Vagina (tissue), 2 donors: ENCODE measurements around the gene FGFRL1. TPM values are rescaled to one million over a fixed set of nuclear protein-coding genes. Genes with fewer than 3 reads are reported as not detected.

Experiments
- DNase-seq, 2 donors: peaks; one replicate each; pipeline ENCODE4 v3.0.0-alpha.2; 2017; ENCODE audit errors: extremely low spot score in 2 of 2
- H3K27ac ChIP-seq: fragments of 200-600 bp; sonication (generic); one replicate; pipeline ENCODE4 v1.5.1; 2019
- H3K27me3 ChIP-seq: fragments of 200-600 bp; sonication (generic); one replicate; pipeline ENCODE4 v1.5.1; 2019
- H3K36me3 ChIP-seq, 2 donors: fragments of 200-600 bp; sonication (generic); one replicate each; pipeline ENCODE4 v1.5.1; 2017 to 2019
- H3K4me1 ChIP-seq: fragments of 200-600 bp; sonication (generic); one replicate; pipeline ENCODE4 v1.5.1; 2019
- H3K4me3 ChIP-seq, 2 donors: fragments of 200-600 bp; sonication (generic); 1 replicate in 1 of 2; 2 replicates in 1 of 2; pipeline ENCODE4 v1.5.1; 2016 to 2019
- H3K9me3 ChIP-seq: fragments of 200-600 bp; sonication (generic); one replicate; pipeline ENCODE4 v1.5.1; 2019
- CTCF ChIP-seq, 3 experiments: fragments of 450-650 bp in 2 of 3; fragments of 200-600 bp in 1 of 3; sonication (generic) in 1 of 3; IDR thresholded peaks; one replicate each; pipeline ENCODE4 v1.5.1; 2017 to 2019; ENCODE audit warnings: antibody characterized with exemption in 3 of 3, mild to moderate bottlenecking in 2 of 3, moderate library complexity in 2 of 3
- POLR2A ChIP-seq, 2 donors: fragments of 450-650 bp; IDR thresholded peaks; one replicate each; pipeline ENCODE4 v1.6.1; 2017; ENCODE audit warnings: antibody characterized with exemption in 2 of 2, mild to moderate bottlenecking in 2 of 2, moderate library complexity in 2 of 2
- POLR2AphosphoS5 ChIP-seq, 2 donors: sonication (generic); formaldehyde crosslinking; IDR thresholded peaks; one replicate each; pipeline ENCODE4 v1.9.0; 2017; ENCODE audit warnings: antibody characterized with exemption in 2 of 2, mild to moderate bottlenecking in 2 of 2, low read depth in 1 of 2; ENCODE audit not compliant: insufficient read depth in 1 of 2
- intact Hi-C: fragments of 100-400 bp; cut with DNase I; formaldehyde crosslinking; loops from one replicate; pipeline ENCODE4 v1.15.1; 2023
- total RNA-seq: library from RNA; depleted of rRNA; stranded (reverse); fragments of >200 nt; gene quantifications from one replicate; pipeline ENCODE4 v1.2.3, GENCODE V29; 2016

FGFRL1 gene
- total RNA-seq, 1 donor from 2014 or later = 20.9 TPM

GRCh38 chr4:993111-994029 is 18.1 kb upstream of the FGFRL1 start, which contains the start of gene SLC26A1:
Gene SLC26A1, minus strand, starts transcription at chr4:993404. Its CDS starts 1,701 bp downstream, at chr4:991703.
- Histone ChIP-seq H3K9me3 (no peaks in the 10 kb centered on the region), H3K4me1 (peaks cover 15% of the 10 kb centered on the region), H3K27me3 (no peaks in the 10 kb centered on the region), H3K36me3 (no peaks in the 10 kb centered on the region), H3K4me3 (no peak within 1 kb of the TSS), H3K27ac (no peak within 1 kb of the TSS)
- intact Hi-C loops = no loop called here
- no peak for TF ChIP-seq CTCF (IDR thresholded peaks at IDR 0.05)
- no peak for TF ChIP-seq POLR2AphosphoS5 (IDR thresholded peaks at IDR 0.05; ENCODE audit: insufficient read depth in 1 of 2, low read depth in 1 of 2)
- no peak for TF ChIP-seq POLR2A (IDR thresholded peaks at IDR 0.05)
- no peak for DNase-seq

- Histone ChIP-seq H3K27ac (no peak overlapping the region), H3K9me3 (no peaks in the 10 kb centered on the region), H3K27me3 (no peaks in the 10 kb centered on the region), H3K36me3 (no peaks in the 10 kb centered on the region), H3K4me1 (peaks cover 16% of the 10 kb centered on the region), H3K4me3 (no peak overlapping the region)
- intact Hi-C loops = no loop called here
- DNase-seq = no peak
- TF ChIP-seq POLR2AphosphoS5 (IDR thresholded peaks at IDR 0.05; ENCODE audit: insufficient read depth in 1 of 2, low read depth in 1 of 2) = no peak
- no peak for TF ChIP-seq POLR2A (IDR thresholded peaks at IDR 0.05)
- TF ChIP-seq CTCF (IDR thresholded peaks at IDR 0.05) = no peak
These were observed 16.0 kb upstream of the FGFRL1 start for GRCh38 chr4:995311-996026.

- no peak overlapping the region for H3K4me3 ChIP-seq
- no peaks in the 10 kb centered on the region for H3K9me3 ChIP-seq
- H3K27me3 ChIP-seq = no peaks in the 10 kb centered on the region
- H3K27ac ChIP-seq = no peak overlapping the region
- H3K4me1 ChIP-seq = peaks cover 16% of the 10 kb centered on the region
- no peak for DNase-seq
- H3K36me3 ChIP-seq = no peaks in the 10 kb centered on the region
- no peak for TF ChIP-seq CTCF (IDR thresholded peaks at IDR 0.05)
- no peak for TF ChIP-seq POLR2A (IDR thresholded peaks at IDR 0.05)
- no peak for TF ChIP-seq POLR2AphosphoS5 (IDR thresholded peaks at IDR 0.05; ENCODE audit: insufficient read depth in 1 of 2, low read depth in 1 of 2)
- intact Hi-C loops = no loop called here
These were observed 15.1 kb upstream of the FGFRL1 start for GRCh38 chr4:996030-996996.

GRCh38 chr4:996997-997374 is 14.4 kb upstream of the FGFRL1 start:
- Histone ChIP-seq H3K4me3 (peak overlapping the region; percentile 23 to 44), H3K27ac (no peak overlapping the region), H3K36me3 (no peaks in the 10 kb centered on the region), H3K9me3 (no peaks in the 10 kb centered on the region), H3K27me3 (peaks cover 4% of the 10 kb centered on the region), H3K4me1 (peaks cover 19% of the 10 kb centered on the region)
- TF ChIP-seq POLR2AphosphoS5 (IDR thresholded peaks at IDR 0.05; ENCODE audit: insufficient read depth in 1 of 2, low read depth in 1 of 2) = no peak
- TF ChIP-seq POLR2A (IDR thresholded peaks at IDR 0.05) = no peak
- DNase-seq = no peak
- intact Hi-C loops = no loop called here
